SW 1271 (cell line): ENCODE results near the gene GP1BB.

Experiments used
- DNase-seq, 2 experiments: peaks; one replicate each; lab custom pipeline; 2025; lab: John Stamatoyannopoulos, UW

The GP1BB gene

DNA sequence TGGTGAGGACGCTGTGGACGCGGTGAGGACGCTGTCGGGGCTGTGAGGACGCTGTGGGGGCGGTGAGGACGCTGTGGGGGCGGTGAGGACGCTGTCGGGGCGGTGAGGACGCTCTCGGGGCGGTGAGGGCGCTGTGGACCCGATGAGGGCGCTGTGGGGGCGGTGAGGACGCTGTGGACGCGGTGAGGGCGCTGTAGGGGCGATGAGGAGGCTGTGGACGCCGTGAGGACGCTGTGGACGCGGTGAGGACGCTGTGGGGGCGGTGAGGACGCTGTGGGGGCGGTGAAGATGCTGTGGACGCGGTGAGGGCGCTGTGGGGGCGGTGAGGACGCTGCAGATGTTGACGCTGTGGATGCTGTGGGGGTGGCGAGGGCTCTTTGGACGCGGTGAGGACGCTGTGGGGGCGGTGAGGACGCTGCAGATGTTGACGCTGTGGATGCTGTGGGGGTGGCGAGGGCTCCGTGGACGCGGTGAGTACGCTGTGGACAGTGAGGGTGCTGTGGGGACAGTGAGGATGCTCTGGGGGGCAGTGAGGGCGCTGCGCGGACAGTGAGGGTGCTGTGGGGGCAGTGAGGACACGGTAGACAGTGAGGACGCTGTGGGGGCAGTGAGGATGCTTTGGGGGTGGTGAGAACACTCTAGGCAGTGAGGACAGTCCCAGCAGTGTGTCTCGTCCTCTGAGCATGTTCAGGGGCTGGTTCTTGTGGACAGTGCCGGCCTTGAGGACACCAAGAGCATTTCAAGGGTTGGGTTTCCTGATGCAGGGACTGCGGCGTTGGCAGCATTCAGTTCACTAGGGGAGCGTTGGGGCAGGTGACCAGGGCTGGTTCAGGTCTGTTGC lies 4.2 kb downstream of the GP1BB start:
- no peak for DNase-seq

- DNase-seq: no peak
Measured at GRCh38 chr22:19728271-19728670, 4.9 kb downstream of the GP1BB start.

DNA sequence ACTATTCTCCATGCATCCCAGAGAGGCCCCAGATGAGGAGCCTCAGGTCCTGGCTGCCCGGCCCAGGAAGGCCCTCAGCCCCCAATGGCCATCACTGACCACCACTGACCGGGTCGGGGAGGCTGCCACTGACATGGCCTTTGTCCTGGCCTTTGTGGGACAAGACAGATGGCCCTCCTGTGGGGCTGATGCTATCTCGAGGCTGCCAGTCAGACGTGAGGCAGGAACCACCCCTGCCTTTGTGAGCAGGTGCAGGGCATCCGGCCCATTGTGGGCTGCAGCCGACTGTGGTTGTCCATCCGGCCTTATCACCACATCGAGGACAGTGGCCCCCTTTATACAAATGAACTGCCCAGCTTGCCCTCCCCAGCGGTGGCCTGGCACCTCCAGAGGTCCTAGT lies 5.5 kb downstream of the GP1BB start:
- DNase-seq: no peak

GRCh38 chr22:19729507-19729906 lies 6.2 kb downstream of the GP1BB start:
- no peak for DNase-seq

- DNase-seq: no peak
Measured at GRCh38 chr22:19730198-19730597, 6.9 kb downstream of the GP1BB start.

DNA sequence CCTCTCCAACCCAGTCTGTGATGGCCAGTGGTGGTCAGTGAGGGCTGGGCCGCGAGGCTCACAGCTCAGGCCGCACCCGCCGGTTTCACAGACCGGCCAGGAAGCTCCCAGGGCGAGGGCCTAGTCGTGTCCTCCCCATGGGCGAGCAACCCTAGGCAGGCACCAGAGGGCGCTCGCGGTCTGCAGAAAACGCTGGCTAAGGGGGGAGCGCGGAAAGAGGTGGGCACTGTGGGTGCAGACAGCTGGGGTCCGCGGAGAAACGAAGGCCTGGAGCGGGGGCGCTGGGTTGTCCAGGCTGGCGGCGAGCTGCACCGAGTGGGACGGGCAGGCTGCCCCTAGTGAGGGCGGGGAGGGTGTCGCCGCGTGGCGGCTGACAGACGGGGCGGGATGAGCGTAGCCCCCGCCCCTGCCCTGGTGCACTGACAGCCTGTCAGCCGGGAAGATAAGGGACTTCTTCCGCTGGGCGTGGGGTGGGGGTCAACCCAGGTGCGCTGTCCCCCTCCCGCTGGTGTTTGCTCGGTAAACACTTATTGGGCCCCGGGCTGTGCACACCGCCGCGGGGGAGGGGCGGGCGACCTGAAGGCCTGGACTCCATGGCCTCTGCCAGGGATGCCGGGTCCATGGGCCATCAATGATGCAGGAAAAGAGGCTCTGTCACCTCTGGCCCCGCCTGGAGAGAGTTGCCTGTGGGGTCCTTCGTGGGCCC lies 7.5 kb downstream of the GP1BB start:
- peak; percentile 13 to 45 for DNase-seq

GRCh38 chr22:19731361-19732135 lies 8.2 kb downstream of the GP1BB start:
- no peak for DNase-seq

- DNase-seq: no peak
Measured at GRCh38 chr22:19732403-19733113, 9.2 kb downstream of the GP1BB start.

GRCh38 chr22:19733755-19734154 lies 10.4 kb downstream of the GP1BB start:
- no peak for DNase-seq

DNA sequence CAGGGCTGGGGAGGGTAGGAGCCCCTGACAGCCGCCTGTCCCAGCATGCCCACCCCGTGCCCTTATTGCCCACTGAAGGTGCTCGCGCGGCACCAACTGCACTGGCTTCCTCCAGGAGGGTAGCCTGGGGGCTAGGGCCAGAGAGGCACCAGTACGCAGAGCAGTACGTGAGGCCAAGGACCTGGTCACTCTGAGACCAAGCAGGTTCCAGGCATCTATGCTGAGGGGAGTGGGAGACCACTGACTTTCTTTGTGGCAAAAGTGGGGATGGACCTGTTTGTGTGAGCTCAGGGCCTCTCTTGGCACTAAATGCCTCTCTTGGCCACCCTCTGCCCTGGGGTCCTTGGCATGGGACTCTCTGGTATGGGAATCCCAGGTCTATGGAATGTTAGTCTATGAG lies 10.8 kb downstream of the GP1BB start:
- no peak for DNase-seq

DNA sequence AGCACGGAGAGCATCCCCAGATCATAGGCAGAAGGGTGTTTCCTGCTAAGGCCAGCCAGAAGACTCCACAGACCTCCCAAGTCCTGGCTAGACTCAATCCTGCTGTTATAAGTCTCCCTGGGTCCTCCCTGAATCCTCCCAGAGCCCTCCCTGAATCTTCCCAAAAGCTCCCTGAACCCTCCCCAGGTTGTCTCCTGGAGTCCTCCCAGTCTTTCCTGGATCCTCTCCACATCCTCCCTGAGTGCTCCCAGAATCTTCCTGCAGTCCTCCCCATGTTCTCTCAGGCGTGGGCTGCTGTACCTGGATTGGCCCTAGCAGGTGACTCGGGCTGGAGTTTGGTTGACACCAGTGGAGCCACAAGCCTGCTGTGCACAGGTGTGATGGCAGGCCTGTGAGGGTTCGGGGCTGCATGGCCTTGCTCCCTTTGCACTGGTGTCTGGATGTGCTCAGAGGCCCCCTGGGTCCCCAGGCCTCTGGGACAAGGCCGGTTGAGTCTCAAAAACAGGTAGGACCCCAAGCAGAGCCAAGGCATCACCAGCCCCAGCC lies 11.6 kb downstream of the GP1BB start:
- no peak for DNase-seq

DNA sequence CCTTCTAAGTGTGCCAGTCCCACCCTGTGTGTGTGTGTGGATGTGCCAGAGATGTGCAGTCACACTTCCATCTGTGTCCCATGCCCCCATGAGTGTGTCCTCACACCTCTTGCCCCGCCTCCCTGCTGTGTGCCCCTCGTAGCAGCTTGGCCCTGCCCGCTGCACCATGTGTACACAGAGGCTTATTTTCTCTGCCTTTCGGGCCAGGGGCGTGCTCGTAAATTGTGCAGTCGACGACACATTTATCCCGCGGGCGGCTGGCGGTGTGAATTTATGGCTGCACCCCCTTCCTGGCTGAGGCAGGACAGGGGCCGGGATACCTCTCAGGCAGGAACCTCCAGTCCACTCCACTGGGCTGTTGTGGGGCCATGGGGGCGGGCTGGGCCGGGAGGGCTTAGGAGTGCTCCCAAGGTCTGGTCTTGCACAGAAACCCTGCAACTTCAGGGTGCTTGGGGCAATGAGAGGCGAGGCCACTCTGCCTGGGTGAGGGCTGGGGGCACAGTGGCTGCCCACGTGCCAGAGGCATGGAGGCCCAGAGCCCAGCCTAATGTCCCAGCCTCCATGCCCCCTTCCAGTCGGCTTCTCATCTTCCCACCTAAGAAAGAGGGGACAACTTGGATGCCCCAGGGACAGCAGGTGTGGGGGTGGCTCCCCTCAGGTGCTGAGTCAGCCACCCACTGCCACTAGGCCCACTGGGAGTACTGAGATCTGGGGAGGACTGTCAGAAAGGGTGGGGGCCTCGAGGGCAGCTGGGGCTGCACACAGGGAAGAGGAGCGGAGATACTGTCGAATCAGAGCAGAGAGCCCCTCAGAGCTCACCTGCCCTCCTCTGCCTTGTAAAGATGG lies 12.5 kb downstream of the GP1BB start:
- no peak for DNase-seq

DNA sequence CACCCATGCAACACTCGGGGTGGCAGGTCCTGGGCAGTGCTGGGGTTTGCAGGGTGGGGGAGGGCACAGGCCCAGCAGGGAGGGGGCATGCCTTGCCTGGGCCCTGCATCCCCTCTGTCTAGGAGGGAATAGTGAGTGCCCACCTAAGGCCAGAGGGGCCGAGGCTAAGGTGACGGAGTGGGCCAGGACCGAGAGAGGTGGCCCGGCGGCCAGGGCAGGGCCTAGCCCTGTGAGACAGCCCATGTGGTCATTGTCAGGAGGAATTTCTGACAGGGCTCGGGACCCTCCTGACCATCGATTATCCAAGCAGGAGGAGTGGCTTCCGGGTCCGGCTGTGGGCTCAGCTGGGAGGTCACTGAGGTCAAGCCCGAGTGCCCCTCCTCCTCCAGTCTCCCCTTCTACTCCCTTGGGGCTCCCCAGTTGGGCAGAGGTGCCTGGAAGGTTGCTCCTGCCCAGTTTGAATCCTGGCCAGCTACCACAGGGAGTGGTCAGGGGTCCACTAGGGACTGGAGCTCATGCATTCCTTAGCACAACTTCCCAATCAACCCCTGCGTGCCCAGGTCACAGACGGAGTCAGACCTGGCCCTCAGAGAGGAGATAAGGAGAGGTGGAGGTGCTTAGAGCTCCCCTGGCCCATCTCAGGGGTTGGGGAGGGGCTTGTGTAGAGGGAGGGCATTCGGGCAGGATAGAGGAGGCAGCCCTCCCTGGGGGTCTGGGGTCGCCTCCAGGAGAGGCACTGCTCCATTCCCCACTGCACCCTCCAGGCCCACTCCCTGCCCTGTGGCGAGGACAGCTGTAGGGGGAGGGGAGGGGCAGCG lies 14.7 kb downstream of the GP1BB start:
- no peak for DNase-seq

DNA sequence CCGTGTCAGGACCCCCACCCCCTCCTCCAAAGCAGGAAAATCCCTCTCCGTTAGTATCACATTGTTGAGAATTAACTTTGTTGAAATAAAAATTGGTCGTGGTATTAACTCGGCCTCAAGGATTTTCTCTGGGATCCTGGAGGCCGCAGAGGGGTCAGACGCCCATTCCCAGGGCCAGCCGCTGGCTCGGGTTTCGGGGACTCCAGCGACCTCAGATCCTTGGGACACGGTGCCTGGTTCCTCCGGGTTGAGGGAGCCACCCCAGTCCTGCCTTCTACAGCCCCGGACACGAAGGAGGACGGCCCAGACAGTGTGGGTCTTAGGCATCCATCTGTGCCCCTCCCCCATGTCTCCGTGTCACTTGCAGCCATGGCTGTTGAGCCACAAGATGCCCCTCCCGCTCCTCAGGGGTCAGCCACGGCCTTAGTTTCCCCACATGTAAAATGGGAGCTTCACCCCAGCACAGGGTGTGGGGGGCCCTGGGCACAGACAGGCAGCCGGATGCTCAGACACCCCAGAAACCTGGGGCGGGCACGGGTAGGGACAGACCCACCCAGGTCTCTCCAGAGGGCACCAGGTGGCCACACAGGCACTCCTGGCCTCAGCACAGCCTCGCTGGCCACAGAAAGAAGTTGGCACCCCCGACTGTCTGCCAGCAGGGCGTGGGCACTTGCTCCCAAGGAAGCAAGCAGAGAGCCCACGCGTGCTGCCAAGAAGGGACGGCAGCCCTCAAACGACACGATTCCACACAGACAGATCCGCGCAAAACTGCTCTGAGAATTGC lies 15.5 kb downstream of the GP1BB start:
- no peak for DNase-seq

DNA sequence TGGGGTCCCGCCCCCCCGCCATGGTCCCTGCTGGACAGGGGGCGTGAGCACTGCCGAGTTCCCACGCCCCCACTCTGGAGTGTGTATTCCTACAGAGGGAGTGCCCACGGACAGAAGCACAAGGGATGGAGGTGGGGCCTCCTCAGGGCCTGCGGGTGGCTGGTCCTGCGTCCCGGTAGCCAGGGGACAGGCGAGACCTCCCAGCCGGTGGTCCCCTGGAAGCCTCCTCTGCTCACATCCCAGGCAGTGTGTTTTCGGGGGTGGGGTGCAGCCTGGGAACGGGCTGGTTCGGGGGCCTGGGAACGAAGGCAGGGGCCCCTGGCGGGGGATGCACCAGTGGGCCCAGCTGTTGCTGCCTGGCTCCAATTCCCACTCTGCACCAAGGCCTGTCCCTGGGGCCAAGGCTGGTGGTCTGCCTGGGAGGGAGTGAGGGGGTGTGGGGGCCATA lies 16.1 kb downstream of the GP1BB start:
- DNase-seq: no peak

- DNase-seq: no peak
Measured at GRCh38 chr22:19739911-19740449, 16.6 kb downstream of the GP1BB start.

- no peak for DNase-seq
Measured at GRCh38 chr22:19740586-19740985, 17.2 kb downstream of the GP1BB start.

DNA sequence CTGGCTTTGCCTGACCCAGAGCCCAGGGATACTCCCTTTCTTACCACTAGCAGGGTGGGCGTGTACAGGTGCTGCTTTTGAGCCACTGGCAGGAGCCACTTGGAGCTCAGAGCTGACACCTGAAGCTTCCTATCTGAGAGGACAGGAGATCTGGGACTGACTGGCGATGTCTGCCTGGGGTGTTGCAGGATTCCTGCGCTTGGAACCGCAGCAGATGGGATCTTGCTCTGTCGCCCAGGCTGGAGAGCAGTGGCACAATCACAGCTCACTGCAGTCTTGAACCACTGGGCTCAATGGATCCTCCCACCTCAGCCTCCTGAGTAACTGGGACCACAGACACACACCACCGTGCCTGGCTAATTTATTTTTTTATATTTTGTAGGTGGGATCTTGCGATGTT lies 17.7 kb downstream of the GP1BB start:
- DNase-seq: no peak
